Mesenchymal stem cell (in vitro differentiated cells and primary cell): Measurements from ENCODE around the gene HOXD9.

ENCODE experiments used
- DNase-seq: peaks from one replicate; pipeline ENCODE4 v3.0.0-alpha.2; 2013
- H2AFZ ChIP-seq: one replicate; pipeline ENCODE4 v1.6.1; 2013; ENCODE audit warnings: low read depth, mild to moderate bottlenecking, control low read depth, inconsistent platforms, low read length, moderate library complexity
- H2AK5ac ChIP-seq: 2 replicates; pipeline ENCODE4 v1.6.1; 2013; ENCODE audit warnings: low read length, moderate library complexity, mild to moderate bottlenecking, inconsistent platforms; ENCODE audit not compliant: severe bottlenecking
- H2BK120ac ChIP-seq: one replicate; pipeline ENCODE4 v1.6.1; 2013; ENCODE audit warnings: low read depth, mild to moderate bottlenecking, inconsistent platforms, low read length, moderate library complexity
- H2BK12ac ChIP-seq, 2 experiments: one replicate each; pipeline ENCODE4 v1.6.1; 2013; ENCODE audit warnings: inconsistent platforms in 2 of 2, low read length in 2 of 2, mild to moderate bottlenecking in 2 of 2, moderate library complexity in 2 of 2, control low read depth in 1 of 2
- H2BK15ac ChIP-seq: one replicate; pipeline ENCODE4 v1.6.1; 2013; ENCODE audit warnings: mild to moderate bottlenecking, low read depth, inconsistent platforms; ENCODE audit not compliant: poor library complexity, severe bottlenecking
- H2BK5ac ChIP-seq: 2 replicates; pipeline ENCODE4 v1.6.1; 2013; ENCODE audit warnings: low read depth, mild to moderate bottlenecking, low read length, control low read depth, inconsistent platforms; ENCODE audit not compliant: poor library complexity, severe bottlenecking
- H3K14ac ChIP-seq, 2 experiments: one replicate each; pipeline ENCODE4 v1.6.1; 2013; ENCODE audit warnings: inconsistent platforms in 2 of 2, low read length in 2 of 2, control low read depth in 1 of 2, mild to moderate bottlenecking in 1 of 2, moderate library complexity in 1 of 2
- H3K18ac ChIP-seq, 2 experiments: one replicate each; pipeline ENCODE4 v1.6.1; 2013; ENCODE audit warnings: inconsistent platforms in 2 of 2, low read length in 2 of 2, control low read depth in 1 of 2, low read depth in 1 of 2, mild to moderate bottlenecking in 1 of 2
- H3K23ac ChIP-seq, 2 experiments: one replicate each; pipeline ENCODE4 v1.6.1; 2013; ENCODE audit warnings: inconsistent platforms in 2 of 2, low read length in 2 of 2, mild to moderate bottlenecking in 2 of 2, moderate library complexity in 2 of 2, control low read depth in 1 of 2
- H3K27ac ChIP-seq: 2 replicates; pipeline ENCODE4 v1.5.1; 2013; ENCODE audit warnings: mild to moderate bottlenecking, moderate library complexity, low read length, control low read depth, inconsistent platforms; ENCODE audit not compliant: poor library complexity, severe bottlenecking
- H3K27me3 ChIP-seq, 2 experiments: 2 replicates each; pipeline versions ENCODE4 v1.6.1 to v1.7.0; 2013; ENCODE audit warnings: low read length in 2 of 2, mild to moderate bottlenecking in 2 of 2, moderate library complexity in 2 of 2, control low read depth in 1 of 2, inconsistent platforms in 1 of 2; ENCODE audit not compliant: control insufficient read depth in 1 of 2, insufficient read depth in 1 of 2
- H3K36me3 ChIP-seq, 2 experiments: 2 replicates each; pipeline versions ENCODE4 v1.6.1 to v1.7.0; 2013; ENCODE audit warnings: low read length in 2 of 2, control low read depth in 1 of 2, inconsistent platforms in 1 of 2, low read depth in 1 of 2, mild to moderate bottlenecking in 1 of 2; ENCODE audit not compliant: insufficient read depth in 2 of 2, control insufficient read depth in 1 of 2
- H3K4ac ChIP-seq, 2 experiments: one replicate each; pipeline ENCODE4 v1.6.1; 2013; ENCODE audit warnings: inconsistent platforms in 2 of 2, low read length in 2 of 2, mild to moderate bottlenecking in 2 of 2, moderate library complexity in 2 of 2, control low read depth in 1 of 2, low read depth in 1 of 2
- H3K4me1 ChIP-seq: 2 replicates; pipeline ENCODE4 v1.6.1; 2013; ENCODE audit warnings: low read depth, low read length, control low read depth; ENCODE audit not compliant: control insufficient read depth, insufficient read depth
- H3K4me2 ChIP-seq: 2 replicates; pipeline ENCODE4 v1.6.1; 2013; ENCODE audit warnings: low read length, mild to moderate bottlenecking, inconsistent platforms; ENCODE audit not compliant: poor library complexity, severe bottlenecking
- H3K4me3 ChIP-seq, 2 experiments: 2 replicates each; pipeline versions ENCODE4 v1.5.1 to v1.7.0; 2013; ENCODE audit warnings: low read length in 2 of 2, mild to moderate bottlenecking in 2 of 2, control low read depth in 1 of 2, low read depth in 1 of 2; ENCODE audit not compliant: insufficient read depth in 1 of 2
- H3K79me1 ChIP-seq: replicated peaks from 2 replicates; pipeline ENCODE4 v1.6.1; 2013; ENCODE audit warnings: mild to moderate bottlenecking, control low read depth, low read length, inconsistent platforms; ENCODE audit not compliant: poor library complexity, severe bottlenecking
- H3K9ac ChIP-seq: 2 replicates; pipeline ENCODE4 v1.7.0; 2013; ENCODE audit warnings: mild to moderate bottlenecking, low read length, moderate library complexity
- H3K9me3 ChIP-seq: 2 replicates; pipeline ENCODE4 v1.7.0; 2013; ENCODE audit warnings: mild to moderate bottlenecking, low read length; ENCODE audit not compliant: control insufficient read depth
- H4K8ac ChIP-seq: one replicate; pipeline ENCODE4 v1.6.1; 2013; ENCODE audit warnings: inconsistent platforms, mild to moderate bottlenecking, low read length, moderate library complexity
- H4K91ac ChIP-seq: one replicate; pipeline ENCODE4 v1.6.1; 2013; ENCODE audit warnings: mild to moderate bottlenecking, low read length, inconsistent platforms
- WGBS: methylation state at CpG from one replicate; pipeline ENCODE4 v1.1.7; 2013; ENCODE audit warnings: mixed read lengths; 5-methylcytosine and 5-hydroxymethylcytosine counted together

The HOXD9 gene

DNA sequence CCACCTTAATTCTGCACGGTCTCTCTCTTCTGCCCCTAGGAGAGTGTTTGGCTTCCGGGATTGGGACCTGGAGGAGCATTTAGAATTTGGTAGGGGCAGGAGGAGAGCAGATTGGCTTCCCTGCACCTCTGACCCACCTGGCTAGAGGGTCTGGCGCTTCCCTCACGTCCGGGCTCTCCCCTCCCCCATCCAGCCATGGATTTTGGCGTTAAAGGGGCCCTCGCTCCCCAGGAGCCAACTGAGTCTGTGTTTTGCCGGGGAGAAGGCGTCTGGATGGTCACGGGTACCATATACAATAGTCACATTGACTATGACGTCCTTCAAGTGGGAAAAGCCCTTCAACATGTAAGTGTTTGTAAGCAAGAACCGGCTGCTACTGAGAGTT lies 41.1 kb downstream of the HOXD9 start:
- Histone ChIP-seq H4K8ac (no peak overlapping the region), H3K27ac (no peak overlapping the region), H3K4me1 (peaks cover 27% of the 10 kb centered on the region), H2BK12ac (no peak overlapping the region), H3K18ac (no peak overlapping the region), H3K4me3 (no peak overlapping the region), H3K9ac (no peak overlapping the region), H3K4ac (no peak overlapping the region), H3K4me2 (no peak overlapping the region), H3K79me1 (no peaks in the 10 kb centered on the region), H2AK5ac (no peak overlapping the region), H3K14ac (no peak overlapping the region), H3K27me3 (peaks cover 0 to 91% of the 10 kb centered on the region in 2 experiments), H2AFZ (no peak overlapping the region), H4K91ac (no peak overlapping the region), H2BK5ac (no peak overlapping the region), H3K9me3 (no peaks in the 10 kb centered on the region), H2BK15ac (no peak overlapping the region), H2BK120ac (no peak overlapping the region), H3K36me3 (no peaks in the 10 kb centered on the region), H3K23ac (peak overlapping the region in 1 of 2 experiments; percentile 50)
- WGBS = 0% methylated on average over 5 of the region's 12 CpGs
- no peak for DNase-seq

DNA sequence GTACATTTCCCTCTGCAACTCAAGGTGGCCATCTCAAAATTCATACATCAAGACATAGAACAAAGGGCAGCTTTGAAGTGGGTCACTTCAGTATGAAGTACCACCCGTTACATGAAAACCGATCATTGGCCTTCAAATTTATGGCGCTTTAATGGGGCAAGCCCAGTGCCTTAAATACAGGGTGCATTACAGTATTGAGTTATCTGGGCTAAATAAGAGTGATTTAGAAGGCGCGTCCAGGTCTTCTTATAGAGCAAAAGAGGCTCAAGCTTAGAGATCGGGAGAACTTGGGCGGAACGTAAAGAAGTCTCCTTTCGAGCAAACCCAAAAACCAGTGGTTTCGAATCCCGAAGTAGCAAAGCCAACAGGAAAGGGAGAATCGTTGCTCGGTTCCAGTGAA lies 41.7 kb downstream of the HOXD9 start:
- H3K27me3 ChIP-seq = peaks cover 0 to 90% of the 10 kb centered on the region in 2 experiments
- no peak overlapping the region for H3K23ac ChIP-seq
- H3K79me1 ChIP-seq = no peaks in the 10 kb centered on the region
- H3K27ac ChIP-seq = no peak overlapping the region
- no peak overlapping the region for H2BK12ac ChIP-seq
- no peak overlapping the region for H4K8ac ChIP-seq
- H3K14ac ChIP-seq = no peak overlapping the region
- no peak overlapping the region for H2BK120ac ChIP-seq
- no peak overlapping the region for H2AFZ ChIP-seq
- H3K4me2 ChIP-seq = no peak overlapping the region
- H3K36me3 ChIP-seq = no peaks in the 10 kb centered on the region
- H2BK5ac ChIP-seq = no peak overlapping the region
- H3K4me3 ChIP-seq = no peak overlapping the region
- no peak overlapping the region for H2BK15ac ChIP-seq
- H3K4me1 ChIP-seq = peaks cover 26% of the 10 kb centered on the region
- no peaks in the 10 kb centered on the region for H3K9me3 ChIP-seq
- H3K4ac ChIP-seq = no peak overlapping the region
- 17% methylated on average over 13 of the region's 13 CpGs for WGBS
- DNase-seq = no peak
- H3K9ac ChIP-seq = no peak overlapping the region
- H4K91ac ChIP-seq = no peak overlapping the region
- H2AK5ac ChIP-seq = no peak overlapping the region
- H3K18ac ChIP-seq = no peak overlapping the region

DNA sequence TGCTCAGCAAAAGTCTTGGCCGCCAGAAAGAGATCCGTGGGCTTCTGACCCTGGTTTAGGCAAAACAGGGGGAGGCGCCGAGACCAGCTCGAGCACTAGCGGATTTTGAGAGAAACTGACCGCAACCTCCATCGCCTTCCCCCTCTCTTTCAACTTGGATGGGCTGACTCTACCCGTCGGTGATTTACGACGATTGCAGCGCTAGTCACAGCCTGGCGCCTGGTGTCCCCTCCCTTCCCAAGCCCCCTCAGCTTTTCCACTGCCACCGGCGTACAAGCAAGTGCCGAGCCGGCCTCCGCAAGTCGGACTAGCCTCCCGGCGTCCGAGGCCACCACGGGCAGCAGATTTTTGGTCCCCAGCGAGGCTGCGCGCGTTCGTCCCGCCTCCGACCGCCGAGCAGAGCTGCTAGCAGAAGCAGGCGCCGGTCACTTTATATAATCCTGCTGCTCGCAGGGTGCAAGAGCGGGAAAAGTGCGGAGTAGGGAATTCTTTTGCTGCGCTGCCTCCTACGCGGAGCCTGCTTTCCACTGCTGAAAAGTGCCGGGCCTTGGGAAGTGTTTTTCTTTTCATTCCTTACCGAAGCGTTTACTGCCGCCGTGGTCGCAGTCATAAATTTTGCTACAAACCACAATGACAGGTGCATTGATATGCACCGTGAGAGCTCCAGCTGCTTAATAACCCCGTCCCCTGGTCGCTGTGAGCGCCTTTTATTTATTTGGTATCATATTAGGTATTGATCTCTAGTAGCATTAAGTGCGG lies 42.3 kb downstream of the HOXD9 start:
- Histone ChIP-seq H2BK120ac (no peak overlapping the region), H3K9me3 (no peaks in the 10 kb centered on the region), H4K91ac (no peak overlapping the region), H2AFZ (no peak overlapping the region), H3K4me2 (peak overlapping the region; percentile 0), H3K27me3 (peaks cover 0 to 90% of the 10 kb centered on the region in 2 experiments), H3K79me1 (no peaks in the 10 kb centered on the region), H3K14ac (no peak overlapping the region), H3K4me3 (no peak overlapping the region), H3K4me1 (peaks cover 21% of the 10 kb centered on the region), H3K9ac (no peak overlapping the region), H3K27ac (no peak overlapping the region), H2BK5ac (no peak overlapping the region), H2BK15ac (no peak overlapping the region), H2BK12ac (no peak overlapping the region), H3K4ac (no peak overlapping the region), H3K18ac (no peak overlapping the region), H3K36me3 (no peaks in the 10 kb centered on the region), H4K8ac (no peak overlapping the region), H2AK5ac (no peak overlapping the region), H3K23ac (no peak overlapping the region)
- no peak for DNase-seq
- WGBS = 2% methylated on average over 51 of the region's 52 CpGs

DNA sequence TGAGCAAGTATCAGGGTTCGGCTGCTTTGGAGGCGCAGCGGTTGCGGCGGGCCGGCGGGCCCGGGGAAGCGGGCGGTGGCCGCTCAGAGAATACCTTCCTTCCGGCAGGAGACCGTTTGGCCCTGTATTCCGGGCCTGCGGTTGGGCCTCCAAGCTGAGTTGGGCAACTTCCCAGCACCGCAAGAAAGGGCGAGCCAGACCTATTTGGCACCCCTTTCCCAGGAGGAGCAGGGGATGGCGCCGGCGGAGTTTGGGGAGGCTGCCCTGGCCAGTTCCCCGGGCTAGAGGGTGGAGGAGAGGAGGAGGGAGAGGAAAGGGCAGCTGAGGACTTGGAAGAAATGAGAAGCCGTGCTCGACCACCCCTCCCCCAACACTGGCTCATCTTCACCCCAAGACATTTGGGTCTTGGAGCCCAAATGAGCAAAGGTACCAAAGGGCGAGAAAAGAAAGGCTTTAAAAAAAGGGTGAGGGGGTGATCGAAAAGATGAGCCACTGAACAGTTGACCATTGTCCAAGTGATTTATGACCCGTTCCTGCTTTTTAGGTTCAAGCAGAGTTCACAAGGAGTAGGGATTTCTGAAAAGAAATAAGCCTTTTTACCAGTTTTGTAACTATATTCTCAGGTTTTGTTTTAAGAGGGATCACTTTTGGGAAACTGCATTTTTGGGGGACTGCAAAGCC lies 43.0 kb downstream of the HOXD9 start:
- no peak overlapping the region for H3K18ac ChIP-seq

More for the DNA sequence above, 43.0 kb downstream of the HOXD9 start:
- H3K4ac ChIP-seq = no peak overlapping the region
- no peak overlapping the region for H3K9ac ChIP-seq
- DNase-seq = no peak
- H3K4me1 ChIP-seq = peaks cover 17% of the 10 kb centered on the region
- no peak overlapping the region for H2AK5ac ChIP-seq
- no peak overlapping the region for H3K23ac ChIP-seq
- H3K27me3 ChIP-seq = peaks cover 0 to 89% of the 10 kb centered on the region in 2 experiments
- H3K4me2 ChIP-seq = peak overlapping the region; percentile 0
- H2BK5ac ChIP-seq = no peak overlapping the region
- H2BK12ac ChIP-seq = no peak overlapping the region
- no peak overlapping the region for H2BK120ac ChIP-seq
- H3K79me1 ChIP-seq = no peaks in the 10 kb centered on the region
- 2% methylated on average over 22 of the region's 26 CpGs for WGBS
- no peak overlapping the region for H4K8ac ChIP-seq
- H3K4me3 ChIP-seq = no peak overlapping the region
- no peak overlapping the region for H3K27ac ChIP-seq
- no peak overlapping the region for H2BK15ac ChIP-seq
- H3K9me3 ChIP-seq = no peaks in the 10 kb centered on the region
- no peak overlapping the region for H3K14ac ChIP-seq
- no peak overlapping the region for H4K91ac ChIP-seq
- no peak overlapping the region for H2AFZ ChIP-seq
- no peaks in the 10 kb centered on the region for H3K36me3 ChIP-seq
